Neural cell (in vitro differentiated cells): ENCODE measurements around the gene SRSF10.

Experiments used
- CTCF ChIP-seq: fragments of 450-650 bp; IDR thresholded peaks from 2 replicates; pipeline ENCODE4 v1.5.1; 2014; ENCODE audit warnings: antibody characterized with exemption, mild to moderate bottlenecking, moderate library complexity; ENCODE audit not compliant: poor library complexity, severe bottlenecking
- POLR2AphosphoS5 ChIP-seq: IDR thresholded peaks from 2 replicates; pipeline ENCODE4 v1.6.1; 2012

GRCh38 chr1:24004132-24004531, 24.0 kb upstream of the SRSF10 start:
- TF ChIP-seq CTCF (no peak), POLR2AphosphoS5 (no peak)
